ENCODE measurements around the gene FGF18. TPM values are rescaled to one million over a fixed set of nuclear protein-coding genes. Genes with fewer than 3 reads are reported as not detected.

FGF18 gene
- polyA plus RNA-seq, 3 donors, result not detected

- H3K4me1 Mint-ChIP-seq, result peaks cover 4% of the 10 kb centered on the region
- no peak for DNase-seq
Observed at GRCh38 chr5:171425596-171426244, 6.3 kb downstream of the FGF18 start.

GRCh38 chr5:171426266-171426665 is 6.8 kb downstream of the FGF18 start:
- H3K27ac Mint-ChIP-seq, result peak overlapping the region in 1 of 7 donors; percentile 46
- Histone ChIP-seq H3K9me3 (replicated peaks in 1 of 2; ENCODE audit: control insufficient read depth in 1 of 2, insufficient read depth in 1 of 2, low read length in 2 of 2) (no peaks in the 10 kb centered on the region), H3K36me3 (replicated peaks in 1 of 2; ENCODE audit: control insufficient read depth in 1 of 2, insufficient read depth in 2 of 2, low read length in 2 of 2) (no peaks in the 10 kb centered on the region), H3K4me1 (ENCODE audit: control insufficient read depth in 1 of 2, insufficient read depth in 2 of 2, low read length in 2 of 2) (no peaks in the 10 kb centered on the region), H3K27me3 (ENCODE audit: control insufficient read depth in 2 of 2, insufficient read depth in 2 of 2, low read length in 2 of 2) (peaks cover 4 to 14% of the 10 kb centered on the region in 2 donors), H3K4me2 (replicated peaks; ENCODE audit: extremely low read depth, low read length, poor library complexity, severe bottlenecking) (no peak overlapping the region), H3K79me2 (ENCODE audit: insufficient read depth, low read length) (no peaks in the 10 kb centered on the region), H3K27ac (ENCODE audit: low read depth in 1 of 2, low read length in 2 of 2) (no peak overlapping the region), H2AFZ (ENCODE audit: insufficient read depth, low read depth, low read length, poor library complexity, severe bottlenecking) (no peak overlapping the region), H4K20me1 (ENCODE audit: insufficient read depth, low read length) (no peaks in the 10 kb centered on the region), H3K9ac (ENCODE audit: insufficient read depth, low read length, poor library complexity, severe bottlenecking) (no peak overlapping the region), H3K4me3 (replicated peaks in 1 of 3; ENCODE audit: low read depth in 2 of 3, low read length in 3 of 3) (no peak overlapping the region)
- H3K4me3 Mint-ChIP-seq, result no peak overlapping the region
- no peaks in the 10 kb centered on the region for H3K36me3 Mint-ChIP-seq
- H3K4me1 Mint-ChIP-seq, result no peaks in the 10 kb centered on the region
- no peak for DNase-seq
- peaks cover 0 to 2% (median 0%) of the 10 kb centered on the region in 7 donors for H3K9me3 Mint-ChIP-seq
- WGBS (ENCODE audit: insufficient coverage), result 93% methylated on average over 3 of the region's 4 CpGs
- intact Hi-C loops (cut with micrococcal nuclease), result no loop called here
- H3K27me3 Mint-ChIP-seq (ENCODE audit: low read depth in 3 of 3), result peaks cover 11 to 28% (median 26%) of the 10 kb centered on the region in 3 donors
- no peak for TF ChIP-seq CTCF (IDR thresholded peaks at IDR 0.05)

More at GRCh38 chr5:171425596-171426244, 6.3 kb downstream of the FGF18 start:
- Histone ChIP-seq H3K9ac (ENCODE audit: insufficient read depth, low read length, poor library complexity, severe bottlenecking) (no peak overlapping the region), H3K27me3 (ENCODE audit: control insufficient read depth in 2 of 2, insufficient read depth in 2 of 2, low read length in 2 of 2) (peaks cover 8 to 19% of the 10 kb centered on the region in 2 donors), H2AFZ (ENCODE audit: insufficient read depth, low read depth, low read length, poor library complexity, severe bottlenecking) (no peak overlapping the region), H3K4me2 (replicated peaks; ENCODE audit: extremely low read depth, low read length, poor library complexity, severe bottlenecking) (no peak overlapping the region), H4K20me1 (ENCODE audit: insufficient read depth, low read length) (no peaks in the 10 kb centered on the region), H3K4me1 (ENCODE audit: control insufficient read depth in 1 of 2, insufficient read depth in 2 of 2, low read length in 2 of 2) (peaks cover 0 to 3% of the 10 kb centered on the region in 2 donors), H3K9me3 (replicated peaks in 1 of 2; ENCODE audit: control insufficient read depth in 1 of 2, insufficient read depth in 1 of 2, low read length in 2 of 2) (peaks cover 0 to 2% of the 10 kb centered on the region in 2 donors), H3K79me2 (ENCODE audit: insufficient read depth, low read length) (no peaks in the 10 kb centered on the region), H3K27ac (ENCODE audit: low read depth in 1 of 2, low read length in 2 of 2) (no peak overlapping the region), H3K4me3 (replicated peaks in 1 of 3; ENCODE audit: low read depth in 2 of 3, low read length in 3 of 3) (no peak overlapping the region), H3K36me3 (replicated peaks in 1 of 2; ENCODE audit: control insufficient read depth in 1 of 2, insufficient read depth in 2 of 2, low read length in 2 of 2) (no peaks in the 10 kb centered on the region)
- H3K4me3 Mint-ChIP-seq, result no peak overlapping the region
- TF ChIP-seq CTCF (IDR thresholded peaks at IDR 0.05), result no peak
- intact Hi-C loops (cut with micrococcal nuclease), result no loop called here
- H3K27ac Mint-ChIP-seq, result no peak overlapping the region
- peaks cover 17 to 33% (median 32%) of the 10 kb centered on the region in 3 donors for H3K27me3 Mint-ChIP-seq (ENCODE audit: low read depth in 3 of 3)
- H3K9me3 Mint-ChIP-seq, result peaks cover 0 to 4% (median 0%) of the 10 kb centered on the region in 7 donors
- 100% methylated on average over 5 of the region's 14 CpGs for WGBS (ENCODE audit: insufficient coverage)
- no peaks in the 10 kb centered on the region for H3K36me3 Mint-ChIP-seq
